HG02970 (cell line): ENCODE data around the gene TMEM131L.
"Not testable (repeated sequence)": the region's sequence is repeated elsewhere in the genome, so short reads cannot be mapped to it uniquely, and the experiment has no call there.

ENCODE experiments used
- ATAC-seq: cut with Tn5 transposase; IDR thresholded peaks from one replicate; pipeline ENCODE4 v1.9.1; 2021; ENCODE audit warnings: mild to moderate bottlenecking, moderate library complexity, moderate number of reproducible peaks; ENCODE audit not compliant: unreplicated experiment, low FRiP score

The TMEM131L gene, protein sequence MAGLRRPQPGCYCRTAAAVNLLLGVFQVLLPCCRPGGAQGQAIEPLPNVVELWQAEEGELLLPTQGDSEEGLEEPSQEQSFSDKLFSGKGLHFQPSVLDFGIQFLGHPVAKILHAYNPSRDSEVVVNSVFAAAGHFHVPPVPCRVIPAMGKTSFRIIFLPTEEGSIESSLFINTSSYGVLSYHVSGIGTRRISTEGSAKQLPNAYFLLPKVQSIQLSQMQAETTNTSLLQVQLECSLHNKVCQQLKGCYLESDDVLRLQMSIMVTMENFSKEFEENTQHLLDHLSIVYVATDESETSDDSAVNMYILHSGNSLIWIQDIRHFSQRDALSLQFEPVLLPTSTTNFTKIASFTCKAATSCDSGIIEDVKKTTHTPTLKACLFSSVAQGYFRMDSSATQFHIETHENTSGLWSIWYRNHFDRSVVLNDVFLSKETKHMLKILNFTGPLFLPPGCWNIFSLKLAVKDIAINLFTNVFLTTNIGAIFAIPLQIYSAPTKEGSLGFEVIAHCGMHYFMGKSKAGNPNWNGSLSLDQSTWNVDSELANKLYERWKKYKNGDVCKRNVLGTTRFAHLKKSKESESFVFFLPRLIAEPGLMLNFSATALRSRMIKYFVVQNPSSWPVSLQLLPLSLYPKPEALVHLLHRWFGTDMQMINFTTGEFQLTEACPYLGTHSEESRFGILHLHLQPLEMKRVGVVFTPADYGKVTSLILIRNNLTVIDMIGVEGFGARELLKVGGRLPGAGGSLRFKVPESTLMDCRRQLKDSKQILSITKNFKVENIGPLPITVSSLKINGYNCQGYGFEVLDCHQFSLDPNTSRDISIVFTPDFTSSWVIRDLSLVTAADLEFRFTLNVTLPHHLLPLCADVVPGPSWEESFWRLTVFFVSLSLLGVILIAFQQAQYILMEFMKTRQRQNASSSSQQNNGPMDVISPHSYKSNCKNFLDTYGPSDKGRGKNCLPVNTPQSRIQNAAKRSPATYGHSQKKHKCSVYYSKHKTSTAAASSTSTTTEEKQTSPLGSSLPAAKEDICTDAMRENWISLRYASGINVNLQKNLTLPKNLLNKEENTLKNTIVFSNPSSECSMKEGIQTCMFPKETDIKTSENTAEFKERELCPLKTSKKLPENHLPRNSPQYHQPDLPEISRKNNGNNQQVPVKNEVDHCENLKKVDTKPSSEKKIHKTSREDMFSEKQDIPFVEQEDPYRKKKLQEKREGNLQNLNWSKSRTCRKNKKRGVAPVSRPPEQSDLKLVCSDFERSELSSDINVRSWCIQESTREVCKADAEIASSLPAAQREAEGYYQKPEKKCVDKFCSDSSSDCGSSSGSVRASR (N-terminal part only)

DNA sequence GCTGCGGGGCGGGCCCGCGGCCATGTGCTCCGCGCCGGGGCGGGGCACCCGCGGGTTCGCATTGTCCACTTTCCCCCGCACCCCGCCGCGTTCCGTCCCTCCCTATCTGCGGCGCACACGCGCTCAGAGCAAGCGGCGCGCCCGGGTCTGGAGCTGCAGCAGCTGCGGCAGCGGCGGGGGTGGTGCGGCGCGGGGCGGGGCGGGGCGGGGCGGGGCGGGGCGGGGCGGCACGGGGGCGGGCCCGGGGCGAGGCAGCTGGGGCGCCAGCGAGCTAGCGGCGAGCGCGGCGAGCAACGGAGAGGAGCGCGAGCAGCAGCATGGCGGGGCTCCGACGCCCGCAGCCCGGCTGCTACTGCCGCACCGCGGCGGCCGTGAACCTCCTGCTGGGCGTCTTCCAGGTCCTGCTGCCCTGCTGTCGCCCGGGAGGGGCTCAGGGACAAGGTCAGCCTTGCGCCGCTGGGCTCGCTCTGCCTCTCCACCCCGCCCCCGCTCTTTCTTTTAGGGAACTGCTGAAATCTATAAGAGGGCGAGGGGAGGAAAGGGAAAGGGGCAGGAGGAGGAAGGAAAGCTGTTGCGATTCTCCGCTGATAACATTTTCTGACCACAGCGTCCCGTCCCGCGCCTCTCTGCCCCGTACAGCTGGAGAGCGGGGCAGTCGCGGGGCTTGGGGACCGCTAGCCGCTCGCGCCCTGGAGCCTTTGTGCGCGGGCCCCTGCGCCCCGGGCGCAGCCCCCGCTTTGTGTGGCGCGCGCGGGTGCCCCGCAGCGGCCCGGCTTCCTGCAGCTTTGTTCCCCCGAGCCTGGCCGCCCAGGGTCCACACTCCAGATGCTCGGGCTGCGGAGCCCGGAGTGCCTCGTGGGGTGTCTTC is at the start of gene TMEM131L:
Gene TMEM131L, plus strand, starts transcription at position 280 of the 868 bp plus-strand sequence. Its CDS starts 38 bp downstream, at position 318.
- peak; percentile 38 for ATAC-seq

DNA sequence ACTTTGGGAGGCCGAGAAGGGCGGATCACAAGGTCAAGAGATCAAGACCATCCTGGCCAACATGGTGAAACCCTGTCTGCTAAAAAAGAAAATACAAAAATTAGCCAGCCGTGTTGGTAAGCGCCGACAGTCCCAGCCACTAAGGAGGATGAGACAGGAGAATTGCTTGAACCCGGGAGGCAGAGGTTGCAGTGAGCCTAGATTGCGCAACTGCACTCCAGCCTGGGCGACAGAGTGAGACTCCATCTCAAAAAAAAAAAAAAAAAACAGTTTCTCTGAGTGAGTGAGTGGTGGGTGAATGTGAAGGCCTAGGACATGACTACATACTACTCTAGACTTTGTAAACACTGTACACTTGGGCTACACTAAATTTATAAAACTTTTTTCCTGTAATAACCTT is 49.7 kb upstream of the TMEM131L start:
- not testable (repeated sequence) for ATAC-seq

GRCh38 chr4:153418121-153418520 is 48.0 kb upstream of the TMEM131L start:
- ATAC-seq: no peak

DNA sequence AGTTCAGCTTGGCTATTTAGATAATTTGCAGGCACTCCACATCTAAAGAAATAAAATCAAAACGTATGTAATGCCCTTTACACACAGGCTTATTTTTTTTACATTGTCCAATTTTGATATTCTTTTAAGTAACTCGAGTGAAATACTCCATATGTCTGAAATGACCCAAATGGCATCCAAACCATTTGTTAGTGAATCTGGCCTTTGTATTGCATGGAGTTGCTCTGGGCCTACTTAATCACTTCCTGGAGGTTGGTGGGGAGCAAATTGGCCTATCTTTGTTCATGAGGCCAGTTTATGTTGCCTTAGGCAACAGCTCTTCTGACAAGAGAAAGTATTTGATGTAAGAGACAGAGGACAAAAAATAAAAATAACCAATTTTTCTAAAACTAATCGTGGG is 47.6 kb upstream of the TMEM131L start:
- ATAC-seq: no peak

DNA sequence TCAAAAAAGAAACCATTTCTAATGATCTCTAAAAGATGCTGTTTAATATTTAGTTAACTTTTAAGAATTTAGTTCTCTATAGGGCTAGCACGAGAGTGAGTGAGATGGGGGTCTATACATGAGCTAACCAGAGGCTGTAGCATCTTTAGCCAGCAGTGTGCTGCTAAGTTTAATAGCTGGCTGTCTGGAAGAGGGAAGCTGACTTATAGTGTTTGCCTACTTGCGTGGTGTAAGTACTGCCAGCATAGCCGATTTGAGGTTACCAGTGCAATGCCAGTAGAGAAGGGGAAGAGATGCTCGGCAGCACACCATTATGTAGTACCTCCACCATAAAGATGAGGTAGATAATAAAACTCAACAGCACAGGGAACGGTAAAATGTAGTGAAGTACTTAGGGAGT is 47.1 kb upstream of the TMEM131L start:
- ATAC-seq: no peak

DNA sequence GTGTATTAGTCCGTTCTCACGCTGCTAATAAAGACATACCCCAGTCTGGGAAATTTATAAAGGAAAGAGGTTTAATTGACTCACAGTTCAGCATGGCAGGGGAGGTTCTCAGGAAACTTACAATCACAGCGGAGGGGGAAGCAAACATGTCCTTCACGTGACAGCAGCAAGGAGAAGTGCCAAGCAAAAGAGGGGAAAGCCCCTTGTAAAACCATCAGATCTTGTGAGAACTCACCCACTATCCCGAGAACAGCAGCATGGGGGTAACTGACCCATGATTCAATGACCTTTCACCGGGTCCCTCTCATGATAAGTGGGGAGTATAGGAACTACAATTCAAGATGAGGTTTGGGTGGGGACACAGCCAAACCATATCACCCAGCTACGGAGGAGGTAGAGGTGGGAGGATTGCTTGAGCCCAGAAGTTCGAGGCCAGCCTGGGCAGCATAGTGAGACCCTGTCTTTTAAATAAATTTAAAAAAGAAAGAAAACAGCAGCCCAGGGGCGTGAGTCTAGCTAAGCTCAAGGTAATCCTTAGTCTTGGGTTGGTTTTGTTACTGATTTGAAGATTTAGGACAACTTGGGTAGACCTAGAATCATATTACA is 46.4 kb upstream of the TMEM131L start:
- no peak for ATAC-seq

- ATAC-seq: no peak
Measured at GRCh38 chr4:153420361-153420760, 45.8 kb upstream of the TMEM131L start.

- ATAC-seq: no peak
Measured at GRCh38 chr4:153421941-153422340, 44.2 kb upstream of the TMEM131L start.

DNA sequence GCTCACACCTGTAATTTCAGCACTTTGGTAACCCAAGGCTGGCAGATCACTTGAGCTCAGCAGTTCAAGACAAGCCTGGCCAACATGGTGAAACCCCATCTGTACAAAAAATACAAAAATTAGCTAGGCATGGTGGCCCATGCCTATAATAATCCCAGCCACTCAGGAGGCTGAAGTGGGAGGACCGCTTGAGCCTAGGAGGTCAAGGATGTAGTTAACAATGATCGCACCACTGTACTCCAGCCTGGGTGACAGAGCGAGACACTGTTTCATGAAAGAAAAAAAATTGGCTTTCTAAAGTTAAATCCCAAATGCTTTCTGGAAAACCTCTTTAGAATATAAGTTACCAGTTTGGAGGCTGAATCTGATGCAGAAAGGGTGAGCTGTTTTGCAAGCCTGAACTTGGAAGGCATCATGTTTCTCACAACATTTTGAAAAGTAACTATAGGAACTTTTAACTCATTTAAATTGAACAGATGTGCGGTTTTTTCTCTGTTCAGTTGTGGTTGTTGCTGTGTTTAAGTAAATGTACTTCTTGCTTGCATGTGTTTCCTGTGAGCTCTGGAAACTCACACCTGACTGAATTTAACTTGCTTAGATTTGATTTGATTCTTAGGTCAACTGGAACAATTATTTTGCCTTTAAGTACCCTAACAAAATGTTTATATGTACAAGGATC is 39.8 kb upstream of the TMEM131L start:
- no peak for ATAC-seq

- no peak for ATAC-seq
Measured at GRCh38 chr4:153427363-153428071, 38.6 kb upstream of the TMEM131L start.

DNA sequence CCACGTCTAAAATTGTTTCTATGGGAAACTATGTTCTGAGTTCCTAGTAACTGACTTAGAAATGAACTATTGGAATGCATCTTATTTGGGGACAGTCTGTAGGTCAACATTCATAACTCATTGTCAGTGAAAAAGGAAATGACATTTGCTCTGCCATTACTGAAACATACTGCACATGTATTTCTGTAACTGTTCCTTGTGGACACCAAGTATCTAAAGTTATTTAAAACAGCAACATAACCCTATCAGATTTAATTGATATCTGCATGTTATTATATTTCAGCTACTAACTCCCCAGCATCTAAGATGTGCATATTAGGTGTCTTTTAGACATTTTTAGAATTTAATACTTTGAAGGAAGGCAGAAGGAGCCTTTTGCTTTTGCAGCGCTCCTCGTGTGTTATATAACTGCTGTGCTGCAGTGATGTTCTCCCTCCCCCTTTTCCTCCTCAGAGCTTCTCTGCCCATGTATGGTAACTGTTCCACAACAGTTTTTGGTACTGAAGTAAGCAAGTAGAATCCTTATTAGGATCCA is 37.2 kb upstream of the TMEM131L start:
- no peak for ATAC-seq

DNA sequence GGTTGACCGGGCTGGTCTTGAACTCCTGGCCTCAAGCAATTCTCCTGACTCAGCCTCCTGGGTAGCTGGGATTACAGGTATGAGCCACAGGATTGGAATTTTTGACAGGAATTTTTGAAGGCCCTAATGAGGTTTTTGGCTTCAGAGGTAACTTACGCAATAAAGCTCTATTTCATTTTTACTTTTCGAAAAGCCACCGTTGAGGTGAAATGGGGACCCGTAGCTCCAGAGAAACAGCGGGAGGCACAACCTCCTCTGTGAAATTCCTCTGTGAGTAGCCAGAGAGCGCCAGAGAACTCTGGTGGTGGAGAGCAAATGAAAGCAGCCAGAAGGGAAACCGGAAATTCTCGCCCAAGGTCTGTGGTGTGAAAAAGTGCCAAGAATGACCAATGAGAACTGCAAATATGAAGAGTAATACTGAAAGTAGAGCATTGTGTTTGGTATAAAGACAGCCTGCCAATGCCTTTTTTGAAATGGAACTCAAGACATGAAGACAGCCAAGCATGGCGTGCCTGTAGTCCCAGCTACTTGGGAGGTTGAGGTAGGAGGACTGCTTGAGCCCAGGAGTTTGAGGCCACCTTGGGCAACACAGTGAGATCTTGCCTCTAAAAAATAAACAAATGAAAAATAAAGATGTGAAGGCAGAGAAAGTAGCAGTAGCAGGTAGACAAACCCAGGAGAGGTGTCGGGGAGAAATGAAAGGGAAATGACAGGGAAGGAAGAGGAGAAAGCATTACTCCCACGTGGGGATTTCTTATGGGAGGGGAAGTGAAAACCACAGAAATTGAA is 33.0 kb upstream of the TMEM131L start:
- peak; percentile 91 for ATAC-seq

- no peak for ATAC-seq
Measured at GRCh38 chr4:153433754-153434105, 32.4 kb upstream of the TMEM131L start.

GRCh38 chr4:153434190-153434589 is 32.0 kb upstream of the TMEM131L start:
- ATAC-seq: no peak

GRCh38 chr4:153438916-153439756 is 27.0 kb upstream of the TMEM131L start:
- peak; percentile 59 for ATAC-seq

DNA sequence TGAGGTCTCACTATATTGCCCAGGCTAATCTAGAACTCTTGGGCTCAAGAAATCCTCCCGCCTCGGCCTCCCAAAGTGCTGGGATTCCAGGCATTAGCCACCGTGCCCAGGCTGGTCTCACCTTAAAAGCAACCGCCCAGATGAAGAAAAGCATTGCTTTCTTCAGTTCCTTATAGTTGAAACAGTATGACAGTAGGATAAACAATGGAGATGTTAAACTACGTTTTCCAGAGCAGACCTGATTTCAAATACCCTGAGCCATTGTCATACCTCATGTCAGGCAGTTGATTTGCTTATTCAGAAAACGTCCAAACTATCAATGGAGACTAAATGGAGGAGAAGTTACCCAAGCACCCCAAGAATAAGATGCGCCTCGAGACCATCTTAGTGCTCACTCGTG is 26.3 kb upstream of the TMEM131L start:
- peak; percentile 7 for ATAC-seq
